T-helper 22 cell (primary cell): ENCODE measurements around the gene FANCM.
"Not testable (repeated sequence)": the region's sequence is repeated elsewhere in the genome, so short reads cannot be mapped to it uniquely, and the experiment has no call there.

ENCODE experiments used
- DNase-seq: peaks from one replicate; pipeline ENCODE4 v3.0.0-alpha.2; 2020; ENCODE audit warnings: low read depth

The FANCM gene

DNA sequence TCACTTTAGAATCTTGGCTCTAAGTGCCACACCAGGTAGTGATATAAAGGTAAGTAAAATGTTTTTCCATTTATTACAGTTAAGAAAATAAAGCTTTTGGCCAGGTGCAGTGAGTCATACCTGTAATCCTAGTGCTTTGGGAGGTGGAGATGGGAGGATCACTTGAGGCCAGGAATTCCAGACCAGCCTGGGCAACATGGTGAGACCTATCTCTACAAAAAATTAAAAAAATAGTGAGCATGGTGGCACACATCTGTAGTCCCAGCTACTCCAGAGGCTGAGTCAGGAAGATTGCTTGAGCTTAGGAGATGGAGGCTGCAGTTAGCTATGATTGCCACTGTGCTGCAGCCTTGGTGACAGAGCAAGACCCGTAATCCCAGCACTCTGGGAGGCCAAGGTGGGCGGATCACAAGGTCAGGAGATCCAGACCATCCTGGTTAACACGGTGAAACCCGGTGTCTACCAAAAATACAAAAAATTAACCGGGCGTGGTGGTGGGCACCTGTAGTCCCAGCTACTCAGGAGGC, 5.0 kb downstream of the FANCM start:
- no peak for DNase-seq

DNA sequence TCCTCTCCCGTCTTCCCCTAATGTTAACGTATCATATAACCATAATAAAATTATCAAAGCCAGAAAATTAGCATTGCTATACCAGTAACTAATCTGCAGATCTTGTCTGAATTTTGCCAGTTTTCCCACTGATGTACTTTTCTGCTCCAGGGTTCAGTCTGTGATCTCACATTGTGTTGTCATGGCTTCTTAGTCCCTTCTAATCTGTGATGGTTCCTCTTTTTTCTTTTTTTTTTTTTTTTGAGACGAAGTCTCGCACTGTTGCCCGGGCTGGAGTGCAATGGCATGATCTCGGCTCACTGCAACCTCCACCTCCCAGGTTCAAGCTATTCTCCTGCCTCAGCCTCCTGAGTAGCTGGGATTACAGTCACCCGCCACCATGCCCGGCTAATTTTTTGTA, 6.4 kb downstream of the FANCM start:
- not testable (repeated sequence) for DNase-seq

DNA sequence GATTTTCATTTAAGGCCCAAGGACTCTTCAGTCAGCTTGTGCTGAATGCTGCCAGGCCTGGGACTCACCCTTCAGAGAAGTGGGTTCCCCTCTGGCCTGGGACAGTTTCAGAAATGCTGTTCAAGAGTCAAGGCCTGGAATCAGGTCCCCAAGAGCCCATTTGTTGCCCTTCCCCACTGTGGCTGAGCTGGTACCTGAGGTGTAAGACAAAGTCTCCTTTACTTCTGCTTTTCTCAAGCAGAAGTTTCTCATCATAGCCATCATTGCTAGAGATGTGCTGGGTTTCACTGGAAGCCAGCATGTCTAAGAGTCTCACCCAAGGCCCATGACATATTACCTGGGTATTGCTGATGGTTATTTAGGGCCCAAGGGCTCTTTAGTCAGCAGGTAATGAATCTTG, 8.9 kb downstream of the FANCM start:
- DNase-seq, result no peak

DNA sequence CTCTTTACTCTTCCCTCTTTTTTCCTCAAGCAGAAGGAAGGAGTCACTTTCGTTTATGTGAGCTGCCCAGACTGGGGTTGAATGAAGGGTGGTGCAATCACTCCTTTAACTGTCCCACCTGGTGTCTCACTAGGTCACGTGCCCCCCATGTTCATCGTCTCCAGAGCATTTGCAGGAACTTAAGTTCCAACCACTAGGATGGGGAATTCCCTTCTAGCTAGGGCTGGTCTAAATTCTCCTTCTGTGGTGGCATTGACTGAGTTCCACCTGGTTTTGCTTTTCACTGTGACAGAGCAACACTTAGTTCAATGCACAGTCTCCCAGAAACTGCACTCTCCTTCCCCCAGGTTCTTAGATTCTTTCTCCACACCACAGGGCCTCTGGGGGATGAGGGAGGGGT, 9.5 kb downstream of the FANCM start:
- DNase-seq, result no peak

DNA sequence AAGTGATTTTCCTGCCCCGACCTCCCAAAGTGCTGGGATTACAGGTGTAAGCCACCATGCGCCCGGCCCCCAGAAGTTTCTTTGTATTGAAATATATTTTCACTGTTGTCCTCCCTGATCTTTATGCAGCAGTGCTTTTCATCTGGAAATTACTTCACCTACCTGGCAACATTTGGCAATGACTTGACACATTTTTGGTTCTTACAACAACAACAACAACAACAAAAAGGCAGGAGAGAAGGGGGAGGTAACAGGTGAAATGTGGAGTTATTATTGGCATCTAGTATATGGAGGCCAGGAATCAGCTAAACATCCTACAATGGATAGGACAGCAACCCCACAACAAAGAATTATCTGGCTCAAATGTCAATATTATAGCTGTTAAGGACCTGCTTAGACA, 13.9 kb downstream of the FANCM start:
- DNase-seq, result no peak

DNA sequence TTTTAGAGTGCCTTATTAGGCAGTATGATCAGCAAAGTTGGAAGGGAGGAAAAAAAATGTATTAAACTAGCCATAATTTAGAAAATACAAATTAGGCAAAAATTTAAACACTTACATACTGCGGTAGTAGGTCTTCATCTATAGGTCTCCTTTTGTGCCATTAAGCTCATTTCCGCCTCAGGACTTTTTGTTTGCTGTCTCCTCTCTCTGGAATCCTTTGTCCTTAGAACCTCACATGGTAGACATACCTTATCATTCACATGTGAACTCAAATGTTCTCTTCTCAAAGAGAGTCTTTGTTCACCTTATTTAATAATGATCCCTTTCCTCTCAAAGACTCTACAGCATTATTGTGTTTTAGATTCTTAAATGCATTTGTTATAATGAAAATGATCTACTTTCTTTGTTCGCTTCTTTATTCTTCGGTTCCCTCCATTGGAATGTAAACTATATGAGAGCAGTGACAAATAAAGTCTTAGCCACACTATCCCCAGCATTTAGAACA, 14.7 kb downstream of the FANCM start:
- DNase-seq, result no peak

DNA sequence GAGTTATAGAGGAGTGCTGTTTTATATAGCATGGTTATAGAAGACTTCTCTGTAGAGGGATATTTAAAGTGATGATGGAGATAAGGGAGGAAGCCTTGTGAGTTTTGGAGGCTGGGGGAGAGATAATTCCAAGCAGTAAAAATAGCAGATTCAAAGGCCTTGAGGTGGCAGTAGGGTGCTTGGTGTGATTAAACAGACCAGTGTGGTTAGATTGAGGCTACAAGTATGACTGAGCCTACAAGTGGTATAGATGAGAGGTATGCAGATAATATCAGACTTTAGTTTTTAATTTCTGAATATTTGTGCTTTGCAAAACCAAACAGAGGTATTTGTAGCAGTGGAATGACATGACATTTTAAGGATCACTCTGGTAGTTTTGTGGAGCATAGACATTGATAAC, 20.3 kb downstream of the FANCM start:
- DNase-seq, result no peak

DNA sequence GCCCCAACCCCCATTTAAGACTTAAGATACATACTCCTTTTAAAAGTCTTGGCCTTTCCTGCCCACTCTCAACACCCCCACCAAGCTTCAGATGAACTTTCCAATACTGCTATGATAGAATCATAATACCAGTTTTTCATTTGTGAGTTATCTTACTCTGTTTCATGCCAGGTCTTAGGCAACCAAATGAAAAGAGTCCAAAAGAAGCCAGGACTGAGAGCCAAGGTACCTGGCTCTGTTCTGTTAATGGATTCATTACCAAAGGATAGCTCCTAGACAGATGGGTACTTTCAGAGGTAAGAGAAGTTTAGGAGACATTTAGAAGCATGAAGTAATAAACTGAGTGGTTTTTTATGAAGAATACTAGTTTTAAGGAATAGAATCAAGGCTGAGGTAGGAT, 34.2 kb downstream of the FANCM start:
- no peak for DNase-seq

DNA sequence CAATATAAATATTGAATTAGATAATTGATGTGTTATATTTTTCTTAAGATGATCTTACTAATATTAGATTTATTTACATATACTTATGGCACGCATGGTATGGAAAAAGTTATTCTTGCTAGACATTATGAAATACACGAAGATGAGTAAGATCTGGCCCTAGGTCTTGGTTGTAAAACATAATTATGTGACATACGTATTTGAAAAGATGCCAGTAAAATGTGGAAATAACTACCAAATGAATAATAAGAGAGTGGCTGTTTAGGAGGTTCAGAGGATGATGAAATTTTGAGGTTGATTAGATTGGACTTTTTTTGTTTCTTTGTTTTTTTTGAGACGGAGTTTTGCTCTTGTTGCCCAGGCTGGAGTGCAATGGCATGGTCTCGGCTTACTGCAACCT, 41.3 kb downstream of the FANCM start:
- DNase-seq, result no peak

DNA sequence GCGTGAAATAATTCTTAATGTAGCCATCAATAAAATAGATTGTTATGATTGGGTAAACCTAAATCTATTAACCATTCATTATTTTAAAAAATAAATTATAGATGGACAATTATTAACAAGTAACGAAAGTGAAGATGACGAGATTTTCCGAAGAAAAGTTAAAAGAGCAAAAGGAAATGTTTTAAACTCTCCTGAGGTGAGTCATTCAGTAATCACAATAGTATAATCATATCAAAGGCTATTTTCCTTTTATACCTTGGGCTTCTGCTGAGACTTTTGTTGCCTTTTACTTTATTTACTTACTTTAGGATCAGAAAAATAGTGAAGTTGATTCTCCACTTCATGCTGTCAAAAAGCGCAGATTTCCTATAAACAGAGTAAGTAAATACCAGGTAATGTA, 45.6 kb downstream of the FANCM start:
- DNase-seq, result no peak

DNA sequence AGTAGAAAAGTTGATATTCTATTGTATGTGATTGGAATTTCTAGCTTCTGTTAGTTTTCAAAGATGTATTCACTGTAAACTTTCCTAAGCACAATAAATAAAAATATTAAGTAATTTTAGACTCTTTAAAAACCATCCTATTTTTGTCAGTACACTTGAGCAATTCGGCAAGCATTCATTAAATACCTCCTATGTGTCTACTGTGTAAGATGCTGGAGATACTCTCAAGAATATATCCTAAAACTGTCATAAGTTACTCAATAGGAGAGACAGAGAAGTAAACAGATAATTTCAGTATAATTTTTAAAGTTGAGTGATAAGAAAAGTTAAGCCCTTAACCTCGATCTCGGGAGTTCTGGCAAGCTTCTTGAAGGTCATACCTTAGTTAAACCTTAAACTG, 46.1 kb downstream of the FANCM start:
- no peak for DNase-seq

DNA sequence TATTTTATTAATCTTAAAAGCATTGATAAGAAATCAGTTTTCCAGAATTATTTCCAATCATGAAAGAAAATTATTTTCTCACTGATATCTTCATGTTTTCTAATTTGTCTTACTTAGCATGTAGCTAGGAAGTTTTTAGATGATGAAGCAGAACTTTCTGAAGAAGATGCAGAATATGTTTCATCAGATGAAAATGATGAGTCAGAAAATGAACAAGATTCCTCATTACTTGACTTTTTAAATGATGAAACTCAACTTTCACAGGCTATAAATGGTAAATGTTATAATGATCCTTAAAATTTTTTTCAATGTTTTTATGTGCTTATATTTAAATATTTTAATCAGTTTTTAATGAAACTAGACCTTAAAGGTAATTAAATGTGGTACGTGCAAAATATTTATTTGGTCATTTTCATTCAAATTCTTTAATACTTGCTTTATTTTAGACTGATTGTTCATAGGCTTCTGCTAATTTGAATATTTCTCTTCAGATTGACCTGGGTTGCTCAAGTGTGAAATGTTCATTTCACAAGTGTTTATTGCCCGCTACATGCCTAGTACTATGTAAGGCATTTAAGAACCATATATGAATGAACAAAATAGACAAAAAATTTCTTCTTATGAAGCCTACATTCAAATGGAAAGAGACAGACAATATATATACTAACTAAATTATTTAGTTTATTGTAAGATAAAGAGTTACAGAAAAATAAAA, 49.5 kb downstream of the FANCM start:
- no peak for DNase-seq

DNA sequence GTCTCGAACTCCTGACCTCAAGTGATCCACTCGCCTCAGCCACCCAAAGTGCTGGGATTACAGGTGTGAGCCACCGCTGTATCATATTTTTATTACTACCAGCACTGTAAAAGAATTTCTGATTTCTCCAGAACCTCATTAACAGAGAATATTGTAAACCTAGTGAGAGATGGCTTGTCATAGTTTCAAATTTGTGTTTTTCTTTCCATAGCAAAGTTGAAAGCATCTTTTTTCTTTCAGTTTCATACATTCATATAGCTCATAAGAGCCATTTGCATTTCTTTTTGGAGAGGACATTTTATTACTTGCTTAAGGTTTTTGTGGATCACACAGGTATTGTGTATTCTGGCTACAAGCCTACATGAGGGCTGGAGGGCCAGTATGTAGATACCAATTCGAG, 59.2 kb downstream of the FANCM start:
- DNase-seq, result no peak

DNA sequence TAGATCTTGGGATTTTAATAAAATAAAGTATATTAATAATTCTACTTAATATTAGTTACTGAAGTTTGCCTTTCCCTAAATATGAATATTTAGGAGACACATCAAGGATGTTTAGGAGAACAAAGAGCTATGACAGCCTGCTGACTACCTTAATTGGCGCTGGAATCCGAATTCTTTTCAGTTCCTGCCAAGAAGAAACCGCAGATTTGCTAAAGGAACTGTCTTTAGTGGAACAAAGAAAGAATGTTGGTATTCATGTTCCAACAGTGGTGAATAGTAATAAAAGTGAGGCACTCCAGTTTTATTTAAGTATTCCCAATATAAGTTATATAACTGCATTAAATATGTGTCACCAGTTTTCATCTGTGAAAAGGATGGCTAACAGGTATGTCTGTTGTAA, 62.8 kb downstream of the FANCM start:
- DNase-seq, result no peak

DNA sequence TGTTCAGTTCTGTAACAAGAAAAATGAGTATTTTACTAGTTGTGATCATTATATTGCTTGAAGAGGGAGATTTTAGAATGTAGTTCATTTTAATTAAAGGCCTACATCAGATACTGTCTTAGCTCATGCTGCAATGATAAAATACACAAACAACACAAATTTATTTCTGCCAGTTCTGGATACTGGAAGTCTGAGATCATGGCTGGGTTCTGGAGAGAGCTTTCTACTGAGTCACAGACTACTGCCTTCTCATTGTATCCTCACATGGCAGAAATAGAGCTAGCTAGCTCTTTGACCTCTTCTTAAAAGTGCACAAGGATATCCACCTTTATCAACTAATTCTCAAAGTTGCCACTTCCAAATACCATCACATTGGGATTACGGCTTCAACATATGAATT, 63.5 kb downstream of the FANCM start:
- no peak for DNase-seq

DNA sequence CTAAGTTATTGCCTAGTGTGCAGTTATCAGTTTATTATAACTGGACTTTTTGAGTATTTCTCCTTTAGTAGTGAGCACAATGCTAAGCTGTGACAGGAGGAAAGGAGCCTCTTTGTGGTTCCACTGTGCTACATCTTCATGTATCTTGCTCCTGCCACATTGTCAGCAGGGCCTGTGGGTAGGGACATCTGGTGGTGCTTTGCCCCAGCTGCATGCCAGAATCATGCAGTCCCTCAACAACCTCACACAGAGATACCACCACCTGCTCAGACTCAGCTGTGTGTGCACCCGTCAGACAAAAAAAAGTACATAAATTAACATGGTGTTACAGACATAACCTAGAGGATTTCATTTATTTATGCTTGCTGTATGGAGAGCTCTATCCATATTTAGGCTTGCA, 66.2 kb downstream of the FANCM start:
- DNase-seq, result no peak

DNA sequence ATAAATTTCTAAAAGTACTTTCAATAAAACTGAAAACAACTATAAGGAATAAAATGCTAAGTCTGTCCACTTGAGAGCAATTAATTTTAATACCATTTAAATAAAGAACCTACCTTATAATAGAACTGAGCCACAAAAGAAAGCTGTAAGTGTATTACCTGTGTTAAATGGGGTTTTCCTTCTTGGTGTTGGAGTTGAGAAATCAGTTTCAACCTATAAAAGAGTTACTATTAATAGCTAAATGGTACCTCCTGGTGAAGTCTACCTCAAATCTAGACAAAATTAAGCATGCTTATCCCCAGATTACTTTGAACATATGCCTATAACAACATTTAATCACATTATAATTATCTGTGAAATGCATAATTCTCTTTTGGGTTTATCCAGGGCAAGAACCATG, 68.5 kb downstream of the FANCM start:
- DNase-seq, result no peak

DNA sequence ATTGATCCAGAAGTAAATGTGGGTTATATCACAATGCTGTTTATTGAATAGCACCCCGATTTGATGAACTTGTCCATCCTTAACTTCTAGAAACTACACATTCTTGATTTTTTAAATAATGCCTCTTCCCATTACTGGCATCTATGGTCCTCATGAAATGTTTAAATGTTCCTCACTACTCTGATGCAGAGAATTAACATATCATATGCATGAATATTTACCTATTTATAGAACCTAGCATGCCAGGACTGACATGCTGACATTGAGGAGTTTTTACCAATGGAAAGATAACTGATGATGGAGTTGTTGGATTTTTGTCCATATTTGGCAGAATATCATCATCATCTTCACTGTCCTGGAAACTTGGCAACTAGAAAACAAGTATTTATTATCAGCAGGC, 74.4 kb downstream of the FANCM start:
- no peak for DNase-seq

DNA sequence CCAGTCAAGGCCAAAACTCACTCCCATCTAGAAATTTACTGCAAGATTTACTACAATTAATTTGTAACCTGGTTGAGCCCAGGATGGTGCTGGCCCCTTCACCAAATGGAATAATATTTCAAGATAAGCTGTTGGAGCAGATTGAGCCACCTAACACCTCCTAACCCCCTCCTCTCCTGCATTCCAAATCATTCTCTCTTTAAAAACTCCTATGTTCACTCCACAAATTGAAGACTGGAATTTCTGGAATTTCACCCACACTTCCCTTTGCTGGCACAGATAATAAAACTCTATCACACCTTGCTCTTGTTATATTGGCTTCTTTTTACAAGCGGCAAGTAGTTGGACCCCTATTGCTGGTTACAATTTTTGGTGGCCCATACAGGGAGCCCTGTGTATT, 75.6 kb downstream of the FANCM start:
- DNase-seq, result no peak

DNA sequence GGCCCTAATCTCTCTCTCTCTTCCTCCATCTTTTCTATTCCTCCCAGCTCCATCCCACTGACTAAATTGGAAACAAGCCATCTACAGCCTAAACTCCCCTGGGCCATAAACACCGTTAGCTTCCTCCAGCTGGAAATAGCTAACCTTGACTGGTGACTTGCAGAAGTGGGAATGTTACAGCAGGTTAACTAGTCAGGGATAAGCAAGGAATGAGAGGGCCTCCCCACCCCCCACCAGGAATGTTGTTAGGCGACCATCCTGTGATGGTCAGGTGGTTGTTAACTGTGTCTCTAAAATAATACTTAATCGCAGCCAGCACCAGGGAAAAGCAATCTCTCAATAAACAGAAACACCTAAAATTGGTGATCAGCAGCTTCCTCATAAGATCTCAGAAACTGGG, 76.5 kb downstream of the FANCM start:
- no peak for DNase-seq

DNA sequence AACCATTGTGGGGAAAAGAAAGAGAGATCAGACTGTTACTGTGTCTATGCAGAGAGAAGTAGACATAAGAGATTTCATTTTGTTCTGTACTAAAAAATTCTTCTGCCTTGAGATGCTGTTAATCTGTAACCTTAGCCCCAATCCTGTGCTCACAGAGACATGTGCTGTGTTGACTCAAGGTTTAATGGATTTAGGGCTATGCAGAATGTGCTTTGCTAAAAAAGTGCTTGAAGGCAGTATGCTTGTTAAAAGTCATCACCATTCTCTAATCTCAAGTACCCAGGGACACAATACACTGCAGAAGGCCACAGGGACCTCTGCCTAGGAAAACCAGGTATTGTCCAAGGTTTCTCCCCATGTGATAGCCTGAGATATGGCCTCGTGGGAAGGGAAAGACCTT, 78.0 kb downstream of the FANCM start:
- not testable (repeated sequence) for DNase-seq

DNA sequence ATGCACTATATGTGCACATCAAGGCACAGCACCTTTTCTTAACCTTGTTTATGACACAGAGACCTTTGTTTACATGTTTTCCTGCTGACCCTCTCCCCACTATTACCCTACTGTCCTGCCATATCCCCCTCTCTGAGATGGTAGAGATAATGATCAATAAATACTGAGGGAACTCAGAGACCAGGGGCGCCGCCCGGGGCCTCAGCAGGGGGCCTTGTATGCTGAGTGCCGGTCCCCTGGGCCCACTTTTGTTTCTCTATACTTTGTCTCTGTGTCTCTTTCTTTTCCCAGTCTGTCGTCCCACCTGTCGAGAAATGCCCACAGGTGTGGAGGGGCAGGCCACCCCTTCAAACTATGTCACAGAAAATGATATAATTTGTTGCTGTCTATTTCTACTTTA, 78.6 kb downstream of the FANCM start:
- not testable (repeated sequence) for DNase-seq

DNA sequence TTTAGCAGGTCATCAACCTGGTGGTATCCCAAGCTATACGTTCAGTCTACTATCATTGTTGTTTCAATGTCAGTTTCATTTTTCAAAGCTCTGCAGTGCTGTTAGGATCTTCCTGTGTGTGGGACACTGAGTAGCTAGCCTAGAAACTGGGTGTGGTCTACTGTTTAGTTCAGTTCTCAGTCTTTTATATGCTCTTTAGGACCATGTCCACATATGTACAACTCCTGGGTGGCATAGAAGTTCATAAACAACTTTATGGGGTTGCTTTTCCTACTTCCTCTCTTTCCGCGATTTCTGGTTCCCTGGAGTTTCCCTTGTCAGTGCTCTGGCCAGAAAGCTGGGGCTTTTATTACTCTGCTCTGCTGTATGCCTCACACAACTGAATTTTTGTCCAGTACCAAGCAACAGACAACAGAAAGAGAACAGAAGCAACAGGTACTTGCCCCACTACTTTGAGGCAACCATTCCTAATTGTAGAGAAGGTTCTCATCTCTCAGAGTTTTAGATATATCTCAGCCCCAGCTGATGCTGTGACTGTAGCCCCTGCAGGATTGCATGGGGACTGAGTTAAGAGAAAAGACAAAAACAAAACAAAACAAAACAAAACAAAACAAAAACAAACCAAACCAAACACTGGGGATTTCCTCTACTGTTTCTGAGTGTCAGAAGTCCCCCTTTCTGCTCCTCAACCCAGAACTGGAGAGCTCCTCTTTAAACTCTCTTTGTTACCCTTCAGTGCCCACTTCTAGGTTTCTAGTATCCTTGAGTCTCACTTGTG, 86.9 kb downstream of the FANCM start:
- DNase-seq, result no peak
